Stimulated activated CD8-positive, alpha-beta memory T cell treated with anti-CD3 and anti-CD28 coated beads, Interleukin-12 subunit alpha, Interleukin-12 subunit beta, amount 100 ng/mL, for 24 hours (primary cell): ENCODE results near the gene ZFYVE27.
A peak's percentile ranks its signal among the peaks of the same experiment; 100 is the strongest.
"Not testable (repeated sequence)": the region's sequence is repeated elsewhere in the genome, so short reads cannot be mapped to it uniquely, and the experiment has no call there.

Experiments used
- DNase-seq: peaks from one replicate; pipeline ENCODE4 v3.0.0-alpha.2; 2020; ENCODE audit errors: extremely low read depth

The ZFYVE27 gene

GRCh38 chr10:97736902-97737769 is at the start of gene ZFYVE27:
TSS of gene ZFYVE27 (plus strand) at chr10:97737128. CDS start at chr10:97738478, 1,350 bp downstream.
- DNase-seq = peak; percentile 90

GRCh38 chr10:97687785-97688781 is 48.8 kb upstream of the ZFYVE27 start:
- no peak for DNase-seq

GRCh38 chr10:97689559-97690020 is 47.3 kb upstream of the ZFYVE27 start:
- DNase-seq = no peak

DNA sequence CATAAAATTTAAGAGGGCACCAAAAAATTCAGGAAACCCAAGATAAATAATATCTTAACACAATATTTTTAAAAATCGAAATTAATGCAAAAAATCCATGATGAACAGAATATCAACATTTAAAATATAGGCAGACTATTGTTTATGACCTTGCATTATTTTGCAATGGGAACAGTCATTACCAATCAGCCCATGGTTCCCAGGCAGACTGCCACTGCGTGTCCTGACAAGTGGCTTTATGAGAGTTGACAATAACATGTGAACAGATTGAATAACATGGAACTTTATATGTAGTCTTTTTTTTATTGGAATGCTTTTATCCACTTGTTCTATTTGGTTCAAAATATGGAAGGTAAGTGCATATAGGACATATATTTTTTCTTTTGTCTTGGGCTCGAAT is 46.8 kb upstream of the ZFYVE27 start:
- no peak for DNase-seq

DNA sequence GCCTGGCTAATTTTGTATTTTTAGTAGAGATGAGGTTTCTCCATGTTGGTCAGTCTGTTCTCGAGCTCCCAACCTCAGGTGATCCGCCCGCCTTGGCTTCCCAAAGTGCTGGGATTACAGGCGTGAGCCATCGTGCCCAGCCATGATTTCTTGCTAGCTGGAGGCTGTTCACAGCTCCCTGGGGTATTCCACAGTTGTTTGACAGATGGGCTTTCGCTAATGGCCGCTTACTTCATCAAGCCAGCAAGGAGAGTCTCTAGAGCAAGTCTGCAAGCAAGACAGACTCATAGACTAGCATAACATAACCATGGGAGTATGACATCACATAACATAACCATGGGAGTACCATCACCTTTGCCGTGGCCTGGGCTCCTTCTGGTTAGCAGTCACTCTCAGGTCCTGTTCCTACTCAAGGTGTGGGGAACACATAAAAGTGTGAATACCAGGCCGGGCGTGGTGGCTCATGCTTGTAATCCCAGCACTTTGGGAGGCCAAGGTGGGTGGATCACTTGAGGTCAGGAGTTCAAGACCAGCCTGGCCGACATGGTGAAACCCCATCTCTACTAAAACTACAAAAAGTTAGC is 38.8 kb upstream of the ZFYVE27 start:
- not testable (repeated sequence) for DNase-seq

GRCh38 chr10:97701438-97702069 is 35.4 kb upstream of the ZFYVE27 start:
- no peak for DNase-seq

DNA sequence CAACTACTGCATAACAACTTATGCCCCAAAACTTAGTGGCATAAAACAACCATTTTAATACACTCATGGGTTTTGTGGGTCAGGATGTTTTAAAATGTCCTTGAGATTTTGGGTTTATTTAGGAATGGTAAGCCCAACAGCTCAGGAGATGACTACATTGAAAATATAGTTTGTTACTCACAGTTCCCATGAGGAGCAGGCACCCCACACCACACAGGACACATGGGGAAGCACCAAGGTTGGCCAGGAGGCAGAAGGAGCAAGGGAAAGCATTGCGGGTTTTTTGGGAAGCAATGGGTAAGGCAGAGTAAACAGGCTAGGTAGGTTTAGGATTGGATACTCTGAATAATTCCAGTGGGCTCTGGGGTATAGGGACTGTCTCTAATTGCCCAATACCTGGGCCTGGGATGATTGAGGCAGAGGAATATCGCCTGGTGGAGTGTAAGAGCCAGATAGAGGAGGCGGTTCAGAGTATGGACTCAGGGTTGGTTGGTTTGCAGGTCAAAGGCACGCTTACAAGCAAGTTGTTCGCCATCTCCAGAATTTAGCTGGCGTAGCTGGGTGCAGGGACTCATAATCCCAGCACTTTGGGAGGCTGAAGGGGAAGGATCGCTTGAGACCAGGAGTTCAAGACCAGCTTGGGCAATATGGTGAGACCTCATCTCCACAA is 33.4 kb upstream of the ZFYVE27 start:
- no peak for DNase-seq

- DNase-seq = no peak
Measured at GRCh38 chr10:97704341-97704740, 32.6 kb upstream of the ZFYVE27 start.

- no peak for DNase-seq
Measured at GRCh38 chr10:97705006-97705670, 31.8 kb upstream of the ZFYVE27 start.

DNA sequence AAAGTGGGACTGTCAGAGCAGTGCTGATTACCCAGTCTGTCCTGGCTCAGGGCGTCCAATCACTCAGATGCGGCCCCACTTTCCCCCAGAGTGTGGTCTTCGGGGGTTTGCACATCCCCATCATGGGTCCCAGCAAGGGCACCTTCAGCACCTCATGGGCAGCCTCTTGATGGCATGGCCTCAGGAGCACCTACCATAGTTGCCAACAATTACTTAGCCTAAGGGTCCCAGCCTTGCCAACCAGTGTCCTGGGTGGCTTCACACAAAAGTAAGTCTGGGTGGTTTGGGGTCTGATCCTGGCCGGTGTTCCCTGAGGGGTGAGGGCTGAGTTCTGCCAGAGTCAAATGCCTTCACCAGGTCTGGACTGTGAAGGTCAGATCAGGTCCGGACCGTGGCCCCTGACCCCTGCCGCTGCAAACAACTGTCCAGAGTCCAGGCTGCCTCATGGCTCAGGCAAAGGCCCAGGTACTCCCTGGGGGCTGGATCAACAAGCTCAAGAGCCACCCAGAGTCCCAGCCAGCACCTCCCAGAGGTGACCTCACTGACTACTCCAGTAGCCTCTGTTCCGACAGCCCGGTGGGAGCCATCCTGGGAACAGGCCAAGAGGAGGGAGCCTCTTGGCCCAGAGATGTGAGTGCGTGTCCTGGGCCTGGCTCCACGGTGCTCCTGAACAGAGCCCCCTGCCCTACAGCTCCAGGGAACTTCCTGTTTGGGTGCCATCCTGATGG is 29.6 kb upstream of the ZFYVE27 start:
- no peak for DNase-seq

- no peak for DNase-seq
Measured at GRCh38 chr10:97708167-97708566, 28.8 kb upstream of the ZFYVE27 start.

DNA sequence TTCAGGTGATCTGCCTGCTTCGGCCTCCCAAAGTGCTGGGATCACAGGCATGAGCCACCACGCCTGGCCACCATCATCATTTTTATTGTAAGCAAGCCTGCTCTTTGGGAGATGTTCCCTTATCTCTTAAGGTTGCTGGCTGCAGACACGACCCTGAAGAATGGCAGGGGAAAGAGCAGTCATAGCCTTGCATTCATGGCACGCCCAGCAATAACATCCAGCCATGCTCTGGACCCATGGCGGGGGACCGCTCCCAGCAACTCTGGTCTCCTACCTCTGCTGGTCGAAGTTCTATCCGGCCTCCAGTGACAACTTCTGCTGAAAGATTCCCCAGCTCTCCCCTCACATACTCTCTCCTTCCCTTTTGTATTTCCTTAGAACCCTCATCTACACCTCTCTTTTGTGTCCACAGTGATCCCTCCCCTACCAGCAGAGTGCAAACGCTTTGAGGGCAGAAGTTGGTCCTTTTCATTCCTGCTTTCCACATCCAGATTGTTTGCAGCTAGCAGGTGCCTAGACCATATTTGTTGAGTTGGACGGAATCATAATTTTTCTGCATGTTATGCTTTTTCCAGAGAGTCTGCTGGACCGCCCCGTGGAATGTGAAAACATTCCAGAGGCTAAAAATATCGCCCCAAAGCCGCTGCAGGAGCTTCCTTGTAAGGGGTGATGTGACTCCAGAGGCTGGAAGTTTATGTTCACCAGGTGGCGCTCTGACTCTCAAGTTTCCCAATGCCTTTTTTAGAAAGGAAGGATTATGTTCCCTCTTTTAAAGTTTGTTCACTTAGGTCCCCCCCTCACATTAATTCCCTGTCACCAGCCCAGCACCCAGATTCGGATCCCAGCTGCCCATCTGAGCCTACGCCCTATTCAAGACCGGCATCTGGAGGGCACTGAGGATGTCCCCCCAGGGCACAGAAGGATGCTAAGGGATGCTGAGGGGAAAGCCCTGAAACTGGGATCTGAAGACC is 27.7 kb upstream of the ZFYVE27 start:
- DNase-seq = no peak

- no peak for DNase-seq
Measured at GRCh38 chr10:97711640-97712572, 25.0 kb upstream of the ZFYVE27 start.

- DNase-seq = no peak
Measured at GRCh38 chr10:97713339-97713825, 23.5 kb upstream of the ZFYVE27 start, which contains the start of gene MARVELD1. TSS of gene MARVELD1 (plus strand) at chr10:97713730. CDS start at chr10:97713877, 147 bp downstream.

GRCh38 chr10:97713826-97714400 is 23.0 kb upstream of the ZFYVE27 start:
- DNase-seq = no peak

DNA sequence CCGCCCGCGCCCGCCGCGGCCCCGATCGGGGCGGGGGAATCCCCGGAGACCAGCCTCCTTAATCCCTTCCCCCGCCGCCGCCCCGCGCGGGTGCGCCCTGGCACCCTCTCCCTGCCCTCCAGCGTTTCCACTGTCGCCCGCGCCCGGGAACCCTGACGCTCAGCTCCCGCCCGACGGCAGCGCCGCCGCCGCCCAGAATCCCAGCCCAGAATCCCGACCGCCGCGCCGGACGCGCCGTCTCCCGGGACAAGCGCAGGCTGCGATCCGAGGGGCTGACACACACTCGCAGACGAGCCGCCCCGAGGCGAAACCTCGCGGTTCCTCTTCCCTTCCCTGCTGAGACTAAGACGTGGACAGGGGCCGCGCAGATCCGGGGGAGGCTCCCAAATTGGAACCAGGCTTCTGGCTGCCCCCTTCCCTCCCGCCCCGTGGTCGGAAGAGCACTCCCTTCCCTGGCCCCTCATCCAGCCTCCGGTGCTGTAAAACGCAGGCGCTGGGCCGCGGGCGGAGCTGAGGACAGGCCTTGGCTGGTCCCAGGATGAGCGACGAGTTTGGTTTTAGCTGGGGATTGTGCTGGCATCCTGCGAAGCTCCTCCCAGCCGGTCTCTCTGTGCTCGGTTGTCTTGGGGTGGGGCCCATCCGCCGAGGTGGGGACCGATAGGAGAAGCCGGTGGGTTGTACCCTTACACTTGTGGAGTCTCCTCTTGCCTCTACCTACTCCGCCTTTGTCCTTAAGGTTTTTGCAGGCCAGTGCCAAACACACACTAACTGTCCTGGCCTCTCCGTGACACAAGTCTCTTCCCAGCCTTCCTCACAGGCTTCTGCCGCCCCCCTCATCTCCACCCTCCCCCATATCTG is 22.3 kb upstream of the ZFYVE27 start:
- no peak for DNase-seq
